GM18951 (cell line): ENCODE measurements around the gene MBLAC1.

Experiments
- POLR2A ChIP-seq: IDR thresholded peaks from 4 replicates; pipeline ENCODE4 v1.6.1; 2011; ENCODE audit warnings: mild to moderate bottlenecking; ENCODE audit not compliant: insufficient read length, insufficient read depth; ENCODE audit errors: extremely low read depth
- in situ Hi-C: fragments of 300-500 bp; cut with MboI; formaldehyde crosslinking; loops from one replicate; pipeline ENCODE4 v1.12.0; 2022; ENCODE audit warnings: low sequenced_read_pairs, mixed read lengths, inconsistent platforms; ENCODE audit not compliant: unreplicated experiment

MBLAC1 gene

DNA sequence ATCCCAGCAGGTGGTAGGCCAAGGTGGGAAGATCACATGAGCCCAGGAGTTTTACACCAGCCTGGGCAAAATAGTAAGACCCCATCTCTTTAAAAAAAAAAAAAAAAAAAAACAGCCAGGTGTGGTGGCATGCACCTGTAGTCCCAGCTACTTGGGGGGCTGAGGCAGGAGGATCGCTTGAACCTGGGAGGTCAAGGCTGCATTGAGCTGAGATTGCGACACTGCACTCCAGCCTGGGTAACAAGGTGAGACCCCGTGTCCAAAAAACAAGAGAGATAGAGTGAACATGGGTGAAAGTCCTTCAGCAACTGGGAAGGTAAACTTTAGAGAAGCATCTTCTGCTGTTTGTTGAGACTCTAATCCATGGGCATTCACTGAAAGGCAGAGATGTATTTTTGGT is 15.7 kb downstream of the MBLAC1 start:
- no peak for TF ChIP-seq POLR2A
- in situ Hi-C loops = loop anchor here (10.0 kb wide), 1 partner anchor 72 kb away; the partner anchor contains the start of gene PVRIG

GRCh38 chr7:100146350-100146749 is 19.6 kb downstream of the MBLAC1 start:
- in situ Hi-C loops = loop anchor here (10.0 kb wide), 1 partner anchor 68 kb away; the partner anchor contains the start of gene PVRIG

GRCh38 chr7:100147278-100147677 is 20.5 kb downstream of the MBLAC1 start:
- in situ Hi-C loops = loop anchor here (10.0 kb wide), 1 partner anchor 68 kb away; the partner anchor contains the start of gene PVRIG
- TF ChIP-seq POLR2A = no peak

DNA sequence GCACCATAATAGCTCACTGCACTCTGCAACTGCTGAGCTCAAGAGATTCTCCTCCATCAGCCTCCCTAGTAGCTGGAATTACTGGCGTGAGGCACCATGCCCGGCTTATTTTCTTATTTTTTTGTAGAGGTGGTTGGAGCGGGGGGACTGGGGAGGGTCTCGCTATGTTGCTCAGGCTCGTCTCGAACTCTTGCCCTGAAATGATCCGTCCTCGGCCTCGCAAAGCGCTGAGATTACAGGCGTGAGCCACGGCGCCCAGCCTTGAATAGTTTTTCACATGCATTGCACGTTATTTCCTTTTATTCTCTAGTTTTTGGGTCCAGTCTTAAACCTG is 21.4 kb downstream of the MBLAC1 start:
- in situ Hi-C loops = loop anchor here (10.0 kb wide), 1 partner anchor 67 kb away; the partner anchor contains the start of gene PVRIG
- no peak for TF ChIP-seq POLR2A

DNA sequence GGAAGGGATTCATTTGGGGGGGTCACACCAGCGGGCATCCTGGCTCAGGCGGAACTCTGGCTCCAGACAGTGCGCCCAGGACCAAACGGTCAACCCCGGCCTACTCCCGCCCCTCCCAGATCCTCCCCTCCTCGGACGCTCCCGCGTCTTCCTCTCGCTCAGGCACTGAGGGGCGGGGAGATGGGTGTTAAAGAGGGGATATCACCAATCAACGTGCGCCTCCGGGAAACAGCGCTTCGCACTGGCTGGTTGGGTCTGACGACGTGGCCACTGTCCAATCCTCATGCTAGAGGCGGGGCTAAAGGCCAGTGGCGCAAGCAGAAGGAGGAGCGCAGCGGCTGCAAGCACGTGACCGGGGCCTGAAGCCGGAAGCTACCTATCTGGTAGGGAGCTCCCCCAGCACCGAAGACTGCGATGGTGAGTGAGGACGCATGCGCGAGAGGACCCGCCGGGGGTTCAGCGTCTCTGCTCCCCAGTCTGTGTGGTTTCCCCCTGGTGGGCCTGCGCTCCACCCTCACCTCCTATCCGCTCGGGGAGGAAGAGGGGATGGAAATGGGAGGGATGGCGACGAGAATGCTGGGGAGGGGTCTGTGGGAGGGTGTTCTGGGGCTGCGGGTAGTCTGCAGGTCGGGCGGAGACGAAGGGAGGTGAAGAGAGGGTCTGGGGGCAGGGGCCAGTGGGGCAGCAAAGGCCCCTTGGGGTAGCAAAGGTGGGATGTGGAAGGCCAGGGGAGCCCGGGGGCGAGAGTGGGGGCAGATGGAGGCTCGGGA is 22.0 kb downstream of the MBLAC1 start, which contains the start of gene LAMTOR4:
Gene LAMTOR4 (plus strand): TSS at position 360 of the 770 bp plus-strand sequence. CDS start 55 bp downstream, at position 415.
- TF ChIP-seq POLR2A = peak; percentile 86
- in situ Hi-C loops = loop anchor here (10.0 kb wide), 1 partner anchor 66 kb away; the partner anchor contains the start of gene PVRIG

- TF ChIP-seq POLR2A = no peak
- in situ Hi-C loops = no loop called here
Observed at GRCh38 chr7:100152404-100152803, 25.6 kb downstream of the MBLAC1 start.

DNA sequence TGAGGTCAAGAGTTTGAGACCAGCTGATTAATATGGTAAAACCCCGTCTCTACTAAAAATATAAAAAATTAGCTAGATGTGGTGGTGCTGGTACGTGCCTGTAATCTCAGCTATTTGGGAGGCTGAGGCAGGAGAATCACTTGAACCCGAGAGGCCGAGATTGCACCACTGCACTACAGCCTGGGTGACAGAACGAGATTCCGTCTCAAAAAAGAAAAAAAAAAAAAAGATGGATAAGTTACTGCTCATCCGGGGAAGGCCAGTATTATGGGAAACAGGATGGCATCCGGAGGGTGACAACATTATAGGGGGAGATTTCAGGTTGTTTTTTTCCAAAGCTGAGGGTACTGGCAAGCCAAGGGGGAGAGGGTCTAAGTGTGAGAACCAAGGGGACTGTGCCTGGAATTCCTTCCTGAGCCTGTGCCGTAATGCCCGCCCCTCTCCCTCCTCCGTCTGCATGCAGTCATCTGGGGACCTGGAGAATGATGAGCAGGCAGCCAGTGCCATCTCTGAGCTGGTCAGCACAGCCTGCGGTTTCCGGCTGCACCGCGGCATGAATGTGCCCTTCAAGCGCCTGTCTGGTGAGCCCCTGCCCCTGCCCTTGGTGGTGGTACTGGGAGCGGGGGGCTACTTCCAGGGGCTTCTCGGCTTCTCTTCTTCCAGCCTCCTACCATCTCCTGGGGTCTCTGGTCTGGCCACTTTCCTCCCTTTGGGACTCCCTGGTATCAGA is 26.3 kb downstream of the MBLAC1 start:
- in situ Hi-C loops = no loop called here
- no peak for TF ChIP-seq POLR2A

DNA sequence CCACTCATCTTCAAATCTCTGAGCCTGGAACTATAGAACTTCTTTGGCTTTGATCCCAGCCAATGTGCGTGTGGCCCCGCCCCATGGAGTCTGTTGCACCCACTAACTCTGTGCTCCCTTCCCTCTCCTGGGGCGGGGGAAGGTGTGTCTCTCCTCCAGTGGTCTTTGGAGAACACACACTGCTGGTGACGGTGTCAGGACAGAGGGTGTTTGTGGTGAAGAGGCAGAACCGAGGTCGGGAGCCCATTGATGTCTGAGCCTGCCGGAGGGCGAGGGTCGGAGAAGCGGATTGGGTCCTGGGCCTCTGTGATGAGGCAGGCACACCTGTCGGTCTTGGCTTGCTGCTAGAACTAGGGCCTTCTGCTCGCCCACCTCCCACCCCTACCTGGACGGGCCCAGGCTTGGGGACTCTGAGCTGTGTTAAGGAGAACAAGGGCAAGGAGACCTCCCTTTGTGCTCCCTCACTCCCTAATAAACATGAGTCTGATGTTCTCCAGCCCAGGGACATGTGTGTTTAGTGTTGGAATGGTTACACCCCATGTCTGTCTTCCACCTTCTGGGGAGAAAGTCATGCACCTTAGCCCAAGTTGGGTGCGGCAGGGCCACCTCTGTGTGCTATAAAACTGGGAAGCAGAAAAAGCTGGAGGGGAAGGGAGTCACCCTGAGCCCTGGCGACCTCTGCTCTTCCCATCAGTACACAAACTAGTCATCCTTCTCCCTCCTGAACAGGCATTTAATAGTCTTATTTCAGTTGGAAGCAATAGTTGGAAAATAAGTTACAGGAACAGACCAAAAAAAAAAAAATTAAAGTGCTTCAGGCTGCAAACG is 27.2 kb downstream of the MBLAC1 start:
- in situ Hi-C loops = no loop called here

GRCh38 chr7:100154651-100155491 is 28.1 kb downstream of the MBLAC1 start:
- no peak for TF ChIP-seq POLR2A
- in situ Hi-C loops = no loop called here

More for the DNA sequence above, 27.2 kb downstream of the MBLAC1 start:
- TF ChIP-seq POLR2A = no peak

DNA sequence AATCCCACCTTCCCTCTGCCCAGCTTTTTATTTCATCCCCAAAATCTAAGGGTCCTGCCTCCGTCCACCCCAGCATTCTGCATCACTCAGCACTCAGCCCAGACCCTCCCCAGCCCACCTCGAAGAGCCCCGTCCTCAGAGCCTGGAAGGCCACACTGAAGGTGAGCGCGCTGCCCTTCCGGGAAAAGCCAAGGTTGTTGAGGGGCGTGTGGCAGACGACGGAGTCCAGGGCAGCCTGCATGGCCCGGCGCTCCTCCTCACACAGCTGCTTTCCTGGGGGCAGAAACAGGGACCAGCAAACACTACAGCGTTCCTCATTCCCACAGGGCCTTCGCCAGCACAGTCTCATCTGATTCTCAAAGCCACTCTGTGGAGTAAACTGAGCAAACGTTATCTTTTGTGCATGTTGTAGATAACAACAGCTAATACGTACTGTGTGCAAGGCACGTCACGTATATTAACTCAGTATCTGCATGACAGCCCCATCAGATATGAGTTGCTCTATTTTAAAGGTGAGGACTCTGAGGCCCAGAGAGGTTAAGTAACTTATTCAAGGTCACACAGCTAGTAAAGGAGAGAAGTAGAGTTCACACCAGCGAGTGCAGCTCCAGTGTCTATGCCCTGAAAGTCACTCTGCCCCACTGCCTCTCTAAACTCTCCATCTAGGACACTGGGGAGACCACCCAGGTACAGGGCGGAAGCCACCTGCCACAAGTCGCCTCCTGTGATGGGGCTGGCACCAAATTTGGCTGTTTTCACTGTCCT is 29.0 kb downstream of the MBLAC1 start:
- in situ Hi-C loops = no loop called here
- TF ChIP-seq POLR2A = peak; percentile 0

DNA sequence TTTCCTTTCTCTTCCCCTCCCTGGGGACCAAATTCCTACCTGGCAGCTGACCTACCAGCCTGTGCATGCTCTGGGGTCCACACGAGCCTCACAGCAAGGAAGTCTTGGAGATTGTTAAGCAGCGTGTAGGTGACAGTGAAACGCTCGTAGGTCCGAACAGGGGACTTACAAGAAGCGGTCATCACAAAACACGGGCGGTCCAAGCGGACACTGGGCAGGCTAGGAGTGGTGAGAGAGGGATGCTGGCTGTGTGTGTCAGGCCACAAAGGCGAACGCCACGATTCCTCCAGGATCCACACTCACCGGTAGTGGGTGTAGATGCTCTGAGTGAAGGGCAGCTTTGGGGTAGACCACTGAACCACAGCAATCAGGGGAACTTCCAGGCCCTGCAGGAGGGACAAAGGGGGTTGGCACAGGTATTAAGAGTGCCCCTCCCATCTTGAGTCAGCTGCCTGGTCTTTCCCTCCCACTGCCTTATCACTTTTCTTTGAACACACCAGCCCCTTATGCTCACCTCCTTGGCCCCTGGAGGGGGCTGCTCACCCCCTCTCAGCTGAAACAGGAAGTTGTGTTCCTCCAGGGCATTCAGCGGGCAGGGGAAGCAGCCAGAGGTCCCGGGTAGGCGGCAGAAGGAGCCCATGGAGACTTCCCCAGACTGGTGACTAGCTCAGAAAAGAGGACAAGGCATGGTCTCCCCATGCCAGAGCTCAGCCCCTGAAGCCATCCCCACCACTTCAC is 29.7 kb downstream of the MBLAC1 start:
- TF ChIP-seq POLR2A = no peak
- in situ Hi-C loops = no loop called here
